NCI-H2196 treated with DMSO at 0.1 percent for 48 hours (cell line): ENCODE results near the gene SOWAHD.
"Not testable (repeated sequence)": the region's sequence is repeated elsewhere in the genome, so short reads cannot be mapped to it uniquely, and the experiment has no call there.

Source experiments
- DNase-seq: peaks from one replicate; lab custom pipeline; 2025; ENCODE audit not compliant: unreplicated experiment; lab: John Stamatoyannopoulos, UW

Gene SOWAHD, protein sequence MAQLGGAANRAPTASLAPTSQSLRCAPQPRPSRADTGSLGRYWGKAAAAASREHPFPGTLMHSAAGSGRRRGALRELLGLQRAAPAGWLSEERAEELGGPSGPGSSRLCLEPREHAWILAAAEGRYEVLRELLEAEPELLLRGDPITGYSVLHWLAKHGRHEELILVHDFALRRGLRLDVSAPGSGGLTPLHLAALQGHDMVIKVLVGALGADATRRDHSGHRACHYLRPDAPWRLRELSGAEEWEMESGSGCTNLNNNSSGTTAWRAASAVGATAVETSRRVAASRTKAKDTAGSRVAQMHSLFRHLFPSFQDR

DNA sequence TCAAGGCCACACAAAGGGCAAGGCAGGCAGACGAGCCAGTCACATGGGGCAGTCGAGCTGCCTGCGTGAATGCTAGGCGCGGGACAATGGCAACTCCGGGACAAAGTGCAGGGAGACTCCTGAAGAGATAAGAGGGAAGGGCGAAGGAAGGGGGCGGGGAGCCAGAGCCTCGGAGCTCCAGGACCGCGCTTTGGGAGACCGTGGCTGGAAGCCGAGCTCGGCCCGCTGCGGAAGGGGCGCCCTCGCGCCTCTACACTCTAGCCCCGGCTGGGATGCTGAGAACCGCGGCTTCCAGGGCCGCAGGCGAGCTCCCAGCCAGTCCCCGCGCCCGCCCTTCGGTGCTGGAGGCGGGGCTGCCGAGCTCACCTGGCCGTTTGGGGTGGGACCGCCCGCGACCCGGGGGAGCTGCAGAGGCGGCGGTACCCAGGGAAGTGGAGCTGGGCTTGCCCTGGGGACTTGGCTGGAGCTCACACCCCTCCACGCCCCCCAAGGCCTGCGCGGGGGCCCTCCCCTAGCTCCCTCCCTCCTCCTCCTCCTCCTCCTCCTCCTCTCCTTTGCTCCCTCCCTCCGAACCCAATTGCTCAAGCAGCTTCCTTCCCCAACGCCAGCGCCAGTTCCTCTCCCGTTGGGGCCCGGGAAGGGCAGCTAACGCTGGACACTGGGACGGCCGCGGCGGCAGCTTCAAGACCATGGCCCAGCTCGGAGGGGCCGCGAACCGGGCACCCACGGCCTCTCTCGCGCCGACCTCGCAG, at the start of gene SOWAHD:
Gene SOWAHD (plus strand): TSS at position 610 of the 752 bp plus-strand sequence. CDS start 80 bp downstream, at position 690.
- DNase-seq, result peak; percentile 5

GRCh38 chrX:119708936-119709335, 49.5 kb upstream of the SOWAHD start:
- DNase-seq, result no peak

DNA sequence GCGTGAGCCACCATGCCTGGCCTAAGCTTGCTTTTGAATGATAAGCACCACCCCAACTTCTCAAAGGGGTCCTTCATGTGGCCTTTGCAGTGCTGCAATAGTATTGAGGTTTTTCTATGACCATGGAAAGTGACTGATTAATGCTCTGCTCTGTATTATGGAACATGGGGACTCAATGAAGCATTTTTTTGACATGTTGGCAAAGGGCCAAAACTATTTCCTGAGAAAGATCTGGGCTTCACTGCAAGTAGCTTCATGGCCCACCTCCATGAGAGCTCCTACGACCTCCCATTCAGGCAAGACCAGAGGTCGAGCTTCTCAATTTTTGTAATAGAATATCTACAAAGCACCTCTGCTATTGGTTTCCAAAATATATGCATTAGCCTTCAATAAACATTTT, 48.8 kb upstream of the SOWAHD start:
- no peak for DNase-seq

GRCh38 chrX:119721487-119721886, 36.9 kb upstream of the SOWAHD start:
- no peak for DNase-seq

DNA sequence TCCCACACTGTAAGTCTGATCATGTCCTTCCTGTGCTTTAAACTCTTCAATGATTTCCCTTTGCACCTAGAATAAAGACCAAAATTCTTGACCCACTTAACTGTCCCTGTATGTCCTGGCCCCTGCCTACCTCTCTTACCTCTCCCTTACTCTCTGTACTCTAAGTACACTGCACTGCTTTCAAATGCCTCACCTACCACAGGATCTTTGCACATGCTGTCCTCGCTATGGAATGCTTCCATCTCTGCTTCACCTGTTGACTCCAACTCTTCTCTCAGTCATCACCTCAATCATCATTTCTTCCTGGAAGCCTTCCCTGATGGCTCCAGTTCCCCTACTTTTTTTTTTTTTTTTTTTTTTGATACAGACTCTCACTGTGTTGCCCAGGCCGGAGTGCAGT, 36.5 kb upstream of the SOWAHD start:
- DNase-seq, result no peak

- no peak for DNase-seq
Observed at GRCh38 chrX:119726900-119727555, 31.4 kb upstream of the SOWAHD start.

DNA sequence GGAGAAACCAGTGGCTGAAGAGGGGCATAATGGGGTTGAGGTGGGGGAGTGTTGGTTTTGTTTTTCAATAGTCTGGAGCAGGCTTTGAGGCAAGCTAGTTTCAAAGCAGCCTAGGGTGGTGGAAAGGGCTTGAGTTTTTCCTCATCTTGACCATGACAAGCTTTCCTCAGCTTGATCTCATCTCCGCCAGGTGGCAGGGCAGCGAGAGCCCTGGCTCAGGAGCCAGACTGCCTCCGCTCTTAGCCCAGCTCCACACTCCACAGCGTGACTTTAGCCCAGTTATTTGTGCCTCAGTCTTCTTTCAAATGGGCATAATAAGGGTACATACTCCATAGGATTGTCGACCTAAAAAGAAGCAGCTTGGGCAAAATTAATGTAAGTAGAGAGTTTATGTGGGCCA, 29.9 kb upstream of the SOWAHD start:
- DNase-seq, result no peak

- DNase-seq, result peak; percentile 2
Observed at GRCh38 chrX:119729408-119730201, 28.8 kb upstream of the SOWAHD start.

DNA sequence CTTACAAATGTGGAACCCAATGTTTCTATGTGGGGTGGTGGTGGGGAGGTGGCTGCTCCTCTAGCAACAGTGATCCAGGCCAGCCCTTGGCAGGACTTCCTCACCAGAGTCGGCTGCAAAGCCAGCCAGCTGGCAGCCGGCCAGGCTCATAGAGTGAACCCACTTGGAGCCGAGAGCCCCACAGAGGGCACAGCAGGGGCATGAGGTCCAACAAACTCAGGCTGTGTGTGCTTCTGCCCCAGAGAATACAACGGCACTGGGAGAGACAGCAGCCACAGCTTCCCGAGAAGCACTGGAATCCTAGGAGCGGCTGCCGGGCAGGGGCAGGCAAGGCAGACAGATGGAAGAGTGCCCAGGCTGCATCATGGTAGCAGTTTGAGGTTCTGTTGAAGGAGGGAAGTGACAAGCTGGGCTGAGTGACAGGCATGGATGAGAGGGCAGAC, 23.5 kb upstream of the SOWAHD start:
- DNase-seq, result peak; percentile 7

DNA sequence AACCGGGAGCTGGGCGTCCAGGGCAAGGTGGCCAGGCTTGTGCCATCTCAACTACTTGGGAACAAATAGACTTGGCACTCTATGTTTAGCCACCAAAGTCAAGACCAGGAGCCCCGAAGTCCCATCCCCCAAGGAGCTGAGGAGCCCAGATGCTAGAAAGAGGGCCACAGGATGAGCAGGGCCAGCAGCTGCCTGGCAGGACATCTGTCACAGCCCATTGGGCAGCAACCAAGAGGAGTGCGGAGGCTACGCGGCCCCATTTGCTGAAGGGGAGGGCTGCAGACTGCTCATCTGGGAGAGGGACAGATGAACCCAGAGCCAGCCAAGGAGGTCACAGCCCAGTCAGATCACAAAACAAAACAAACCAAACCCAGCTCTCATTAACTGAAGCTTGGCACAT, 22.9 kb upstream of the SOWAHD start:
- peak; percentile 7 for DNase-seq

GRCh38 chrX:119736206-119736764, 22.1 kb upstream of the SOWAHD start:
- no peak for DNase-seq

- no peak for DNase-seq
Observed at GRCh38 chrX:119738742-119739141, 19.6 kb upstream of the SOWAHD start.

DNA sequence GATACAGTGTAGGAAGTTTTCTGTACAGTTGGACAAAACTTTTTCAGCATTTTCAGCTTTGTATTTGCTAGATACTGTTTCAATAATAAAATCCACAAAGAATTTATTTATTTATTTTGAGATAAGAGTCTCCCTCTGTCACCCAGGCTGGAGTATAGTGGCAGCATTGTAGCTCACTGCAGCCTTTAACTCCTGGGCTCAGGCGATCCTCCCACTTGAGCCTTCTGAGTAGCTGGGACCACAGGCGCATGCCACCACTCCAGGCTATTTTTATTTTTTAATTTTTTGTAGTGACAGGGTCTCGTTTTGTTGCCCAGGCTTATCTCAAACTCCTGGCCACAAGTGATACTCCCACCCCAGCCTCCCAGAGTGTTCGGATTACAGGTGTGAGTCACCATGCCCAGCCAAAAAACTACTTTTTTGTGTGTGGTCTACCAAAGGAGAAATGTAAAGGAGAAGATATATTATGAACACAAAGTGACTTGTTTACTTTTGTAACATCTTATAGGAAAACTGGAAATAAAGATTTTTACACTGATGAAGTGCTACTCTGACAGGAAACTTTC, 13.0 kb upstream of the SOWAHD start:
- DNase-seq, result no peak

DNA sequence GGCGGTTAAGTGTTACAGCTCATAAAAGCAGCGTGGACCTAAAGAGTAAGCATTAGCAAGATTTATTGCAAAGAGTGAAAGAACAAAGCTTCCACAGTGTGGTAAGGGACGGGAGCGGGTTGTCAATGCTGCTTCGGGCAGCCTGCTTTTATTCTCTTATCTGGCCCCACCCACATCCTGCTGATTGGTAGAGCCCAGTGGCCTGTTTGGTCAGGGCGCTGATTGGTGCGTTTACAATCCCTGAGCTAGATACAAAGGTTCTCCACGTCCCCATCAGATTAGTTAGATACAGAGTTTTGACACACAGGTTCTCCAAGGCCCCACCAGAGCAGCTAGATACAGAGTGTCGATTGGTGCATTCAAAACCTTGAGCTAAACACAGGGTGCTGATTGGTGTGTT, 8.3 kb upstream of the SOWAHD start:
- not testable (repeated sequence) for DNase-seq

DNA sequence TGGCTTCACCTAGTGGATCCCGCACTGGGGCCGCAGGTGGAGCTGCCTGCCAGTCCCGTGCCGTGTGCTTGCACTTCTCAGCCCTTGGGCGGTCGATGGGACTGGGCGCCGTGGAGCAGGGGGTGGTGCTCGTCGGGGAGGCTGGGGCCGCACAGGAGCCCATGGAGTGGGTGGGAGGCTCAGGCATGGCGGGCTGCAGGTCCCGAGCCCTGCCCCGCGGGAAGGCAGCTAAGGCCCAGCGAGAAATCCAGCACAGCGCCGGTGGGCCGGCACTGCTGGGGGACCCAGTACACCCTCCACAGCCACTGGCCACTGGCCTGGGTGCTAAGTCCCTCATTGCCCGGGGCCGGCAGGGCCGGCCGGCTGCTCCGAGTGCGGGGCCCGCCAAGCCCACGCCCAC, 7.6 kb upstream of the SOWAHD start:
- DNase-seq, result not testable (repeated sequence)

GRCh38 chrX:119753001-119753400, 5.4 kb upstream of the SOWAHD start:
- no peak for DNase-seq

GRCh38 chrX:119753639-119754257, 4.6 kb upstream of the SOWAHD start:
- DNase-seq, result peak; percentile 13

DNA sequence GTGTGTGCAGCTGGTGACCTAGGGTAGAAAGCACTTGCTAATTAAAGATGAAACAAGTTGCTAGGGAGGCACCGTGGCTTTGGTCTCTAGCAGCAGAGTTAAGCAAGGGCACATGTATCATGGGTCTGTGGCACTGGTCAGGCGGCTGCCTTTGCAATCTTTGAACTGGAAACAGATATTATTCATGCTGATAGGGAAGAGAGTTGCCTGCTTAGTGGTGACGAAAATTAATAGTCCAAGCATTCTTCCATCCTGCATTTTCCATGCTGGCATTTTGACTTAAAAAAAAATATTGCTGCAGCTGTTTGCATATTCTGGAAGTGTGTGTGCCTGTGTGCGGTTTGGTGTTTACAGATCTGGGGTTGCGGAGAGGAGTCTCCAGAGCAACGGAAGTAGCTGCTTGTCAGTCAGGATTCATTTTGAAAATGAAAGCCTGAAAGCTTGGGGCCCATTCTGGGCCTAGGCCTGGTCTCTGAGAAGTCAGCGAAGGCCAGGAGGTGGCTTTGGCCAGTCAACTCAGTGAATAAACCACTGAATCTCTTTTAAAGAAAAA, 2.3 kb upstream of the SOWAHD start:
- no peak for DNase-seq

DNA sequence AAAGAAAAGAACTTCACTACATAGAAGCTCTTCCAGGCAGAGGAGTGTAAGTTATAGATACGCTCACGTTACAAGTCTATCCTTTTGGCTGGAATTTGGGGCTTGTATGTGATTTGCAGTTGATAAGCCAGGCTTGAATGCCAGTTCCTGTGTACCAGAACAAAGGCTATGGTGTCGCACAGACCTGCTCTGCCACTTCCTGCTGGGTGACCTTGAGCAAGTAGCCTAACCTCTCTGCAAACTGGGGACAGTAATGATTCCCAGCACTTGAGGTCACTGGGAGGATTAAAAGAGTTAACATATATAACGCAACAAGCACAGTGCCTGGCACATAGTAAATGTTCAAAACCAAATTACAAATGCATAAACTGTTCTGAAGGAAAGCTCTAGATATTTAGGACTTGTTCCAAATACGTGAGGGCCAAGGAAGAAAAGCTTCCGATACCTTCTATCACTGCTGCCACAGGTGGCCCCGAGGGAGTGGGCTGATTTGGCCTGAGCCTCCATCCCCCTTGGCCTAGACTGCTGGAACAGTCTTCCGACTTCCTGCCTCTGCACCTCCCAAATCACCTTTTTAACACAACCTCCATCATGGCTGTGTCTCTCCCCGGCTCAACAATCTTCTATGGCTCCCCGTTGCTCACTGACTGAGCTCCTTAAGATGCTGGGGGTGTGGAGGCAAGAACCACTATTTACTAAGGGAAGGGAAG, 1.3 kb upstream of the SOWAHD start:
- DNase-seq, result no peak
